Measurements from ENCODE around the gene GDAP1L1.

The GDAP1L1 gene

DNA sequence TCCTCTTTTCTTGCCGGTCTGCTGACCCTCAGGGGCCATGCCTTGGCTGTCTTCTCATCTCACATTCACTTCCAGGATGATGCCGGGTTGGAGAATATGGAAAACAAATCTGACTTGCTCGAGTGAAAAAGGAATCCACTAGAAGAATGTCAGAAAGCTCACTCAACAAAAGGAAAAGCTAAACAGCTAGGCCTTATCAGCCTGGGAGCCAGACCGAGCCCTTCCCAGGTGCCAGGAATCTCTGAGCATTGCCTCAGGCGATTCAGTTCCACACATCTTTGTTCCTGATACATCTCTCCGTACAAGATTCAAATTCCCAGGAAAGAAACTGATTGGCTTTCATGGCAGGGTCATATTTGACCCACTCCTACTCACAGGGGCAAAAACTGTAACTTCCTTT, 27.3 kb upstream of the GDAP1L1 start:
- Histone ChIP-seq H4K12ac (ENCODE audit: low read depth, low read length) (no peak overlapping the region), H3K4me2 (ENCODE audit: low read length) (no peak overlapping the region), H3K4me3 (ENCODE audit: low read depth, low read length) (no peak overlapping the region), H3K79me2 (ENCODE audit: control insufficient read depth, insufficient read depth, low read length, poor library complexity) (no peaks in the 10 kb centered on the region), H2AFZ (ENCODE audit: insufficient read depth, low read length, poor library complexity) (no peak overlapping the region), H3K9ac (ENCODE audit: low read length) (no peak overlapping the region), H3K36me3 (ENCODE audit: control insufficient read depth in 1 of 2, insufficient read depth in 2 of 2, low read length in 2 of 2) (no peaks in the 10 kb centered on the region), H4K91ac (ENCODE audit: low read depth, low read length) (no peak overlapping the region), H2AK5ac (ENCODE audit: low read length) (no peak overlapping the region), H3K27ac (ENCODE audit: low read depth, low read length) (no peak overlapping the region), H2BK5ac (ENCODE audit: low read depth, low read length, poor library complexity) (no peak overlapping the region), H2BK120ac (ENCODE audit: insufficient read depth, low read length, poor library complexity) (no peak overlapping the region), H3K9me3 (ENCODE audit: insufficient read depth, low read depth, low read length) (no peaks in the 10 kb centered on the region), H3K79me1 (ENCODE audit: low read length) (no peaks in the 10 kb centered on the region), H3K4ac (ENCODE audit: low read depth, low read length) (no peak overlapping the region), H3K27me3 (ENCODE audit: insufficient read depth, low read length) (no peaks in the 10 kb centered on the region), H3K18ac (ENCODE audit: low read length) (no peak overlapping the region), H3K14ac (ENCODE audit: low read length) (no peak overlapping the region), H2BK12ac (ENCODE audit: low read length) (no peak overlapping the region), H3K4me1 (ENCODE audit: control insufficient read depth in 1 of 2, insufficient read depth in 2 of 2, low read length in 2 of 2) (no peaks in the 10 kb centered on the region), H4K8ac (ENCODE audit: low read depth, low read length) (no peak overlapping the region), H3K23ac (ENCODE audit: low read length) (no peak overlapping the region)
- no CpG with 5 or more reads among the region's 6 CpGs for WGBS (ENCODE audit: extremely low coverage, insufficient coverage, insufficient read length)
- peak in 1 of 2 donors; percentile 21 for DNase-seq

DNA sequence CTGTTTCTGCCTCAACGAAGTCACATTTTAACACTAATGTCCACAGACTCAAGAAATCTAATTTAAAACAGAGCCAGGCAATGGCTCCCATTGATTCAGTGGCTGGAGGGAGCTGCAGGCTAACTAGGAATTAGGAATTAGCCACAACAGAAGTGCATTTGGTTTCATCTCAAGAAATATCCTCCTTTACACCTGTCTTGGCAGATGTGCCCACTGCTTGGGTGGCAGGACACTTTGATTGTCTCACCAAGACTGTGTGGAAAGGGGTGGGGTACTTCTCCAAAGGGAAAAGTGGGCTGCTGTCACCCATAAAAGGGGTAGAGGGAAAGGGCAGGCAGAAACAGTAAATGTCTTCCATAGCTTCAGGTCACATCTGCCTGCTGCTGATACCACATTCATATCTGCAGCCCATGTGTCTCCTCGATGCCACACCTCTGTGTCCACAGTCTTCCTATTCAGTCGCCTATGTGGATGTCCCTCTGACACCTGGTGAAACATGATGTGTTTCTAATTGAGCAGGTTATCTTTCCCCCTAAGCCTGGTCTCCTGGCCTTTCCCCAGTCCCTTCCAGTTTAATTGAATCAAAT, 25.6 kb upstream of the GDAP1L1 start:
- H3K79me2 ChIP-seq (ENCODE audit: control insufficient read depth, insufficient read depth, low read length, poor library complexity) = no peaks in the 10 kb centered on the region
- no peak overlapping the region for H4K8ac ChIP-seq (ENCODE audit: low read depth, low read length)
- H2BK5ac ChIP-seq (ENCODE audit: low read depth, low read length, poor library complexity) = no peak overlapping the region
- no peak overlapping the region for H2BK120ac ChIP-seq (ENCODE audit: insufficient read depth, low read length, poor library complexity)
- no peaks in the 10 kb centered on the region for H3K9me3 ChIP-seq (ENCODE audit: insufficient read depth, low read depth, low read length)
- no peak overlapping the region for H3K18ac ChIP-seq (ENCODE audit: low read length)
- no peak overlapping the region for H4K91ac ChIP-seq (ENCODE audit: low read depth, low read length)
- H3K4me2 ChIP-seq (ENCODE audit: low read length) = no peak overlapping the region
- WGBS (ENCODE audit: extremely low coverage, insufficient coverage, insufficient read length) = no CpG with 5 or more reads among the region's 3 CpGs
- no peak overlapping the region for H2AFZ ChIP-seq (ENCODE audit: insufficient read depth, low read length, poor library complexity)
- H3K4me3 ChIP-seq (ENCODE audit: low read depth, low read length) = no peak overlapping the region
- no peak overlapping the region for H3K14ac ChIP-seq (ENCODE audit: low read length)
- H3K79me1 ChIP-seq (ENCODE audit: low read length) = no peaks in the 10 kb centered on the region
- no peak for DNase-seq
- no peak overlapping the region for H3K23ac ChIP-seq (ENCODE audit: low read length)
- H3K27me3 ChIP-seq (ENCODE audit: insufficient read depth, low read length) = no peaks in the 10 kb centered on the region
- H2BK12ac ChIP-seq (ENCODE audit: low read length) = no peak overlapping the region
- H4K12ac ChIP-seq (ENCODE audit: low read depth, low read length) = no peak overlapping the region
- no peaks in the 10 kb centered on the region for H3K4me1 ChIP-seq (ENCODE audit: control insufficient read depth in 1 of 2, insufficient read depth in 2 of 2, low read length in 2 of 2)
- H3K9ac ChIP-seq (ENCODE audit: low read length) = no peak overlapping the region
- no peak overlapping the region for H3K4ac ChIP-seq (ENCODE audit: low read depth, low read length)
- no peak overlapping the region for H2AK5ac ChIP-seq (ENCODE audit: low read length)
- no peak overlapping the region for H3K27ac ChIP-seq (ENCODE audit: low read depth, low read length)
- H3K36me3 ChIP-seq (ENCODE audit: control insufficient read depth in 1 of 2, insufficient read depth in 2 of 2, low read length in 2 of 2) = no peaks in the 10 kb centered on the region

- Histone ChIP-seq H4K12ac (ENCODE audit: low read depth, low read length) (no peak overlapping the region), H3K23ac (ENCODE audit: low read length) (no peak overlapping the region), H3K79me2 (ENCODE audit: control insufficient read depth, insufficient read depth, low read length, poor library complexity) (no peaks in the 10 kb centered on the region), H3K14ac (ENCODE audit: low read length) (no peak overlapping the region), H4K8ac (ENCODE audit: low read depth, low read length) (no peak overlapping the region), H2BK12ac (ENCODE audit: low read length) (no peak overlapping the region), H3K27ac (ENCODE audit: low read depth, low read length) (no peak overlapping the region), H3K79me1 (ENCODE audit: low read length) (no peaks in the 10 kb centered on the region), H3K9me3 (ENCODE audit: insufficient read depth, low read depth, low read length) (no peaks in the 10 kb centered on the region), H3K4me3 (ENCODE audit: low read depth, low read length) (no peak overlapping the region), H2AFZ (ENCODE audit: insufficient read depth, low read length, poor library complexity) (no peak overlapping the region), H2BK120ac (ENCODE audit: insufficient read depth, low read length, poor library complexity) (no peak overlapping the region), H2BK5ac (ENCODE audit: low read depth, low read length, poor library complexity) (no peak overlapping the region), H3K9ac (ENCODE audit: low read length) (no peak overlapping the region), H3K18ac (ENCODE audit: low read length) (no peak overlapping the region), H3K27me3 (ENCODE audit: insufficient read depth, low read length) (no peaks in the 10 kb centered on the region), H3K4ac (ENCODE audit: low read depth, low read length) (no peak overlapping the region), H3K36me3 (ENCODE audit: control insufficient read depth in 1 of 2, insufficient read depth in 2 of 2, low read length in 2 of 2) (no peaks in the 10 kb centered on the region), H4K91ac (ENCODE audit: low read depth, low read length) (no peak overlapping the region), H3K4me1 (ENCODE audit: control insufficient read depth in 1 of 2, insufficient read depth in 2 of 2, low read length in 2 of 2) (no peaks in the 10 kb centered on the region), H3K4me2 (ENCODE audit: low read length) (no peak overlapping the region), H2AK5ac (ENCODE audit: low read length) (no peak overlapping the region)
- WGBS (ENCODE audit: extremely low coverage, insufficient coverage, insufficient read length) = no CpG with 5 or more reads among the region's 5 CpGs
- no peak for DNase-seq
Observed at GRCh38 chr20:44222027-44222426, 25.1 kb upstream of the GDAP1L1 start.

DNA sequence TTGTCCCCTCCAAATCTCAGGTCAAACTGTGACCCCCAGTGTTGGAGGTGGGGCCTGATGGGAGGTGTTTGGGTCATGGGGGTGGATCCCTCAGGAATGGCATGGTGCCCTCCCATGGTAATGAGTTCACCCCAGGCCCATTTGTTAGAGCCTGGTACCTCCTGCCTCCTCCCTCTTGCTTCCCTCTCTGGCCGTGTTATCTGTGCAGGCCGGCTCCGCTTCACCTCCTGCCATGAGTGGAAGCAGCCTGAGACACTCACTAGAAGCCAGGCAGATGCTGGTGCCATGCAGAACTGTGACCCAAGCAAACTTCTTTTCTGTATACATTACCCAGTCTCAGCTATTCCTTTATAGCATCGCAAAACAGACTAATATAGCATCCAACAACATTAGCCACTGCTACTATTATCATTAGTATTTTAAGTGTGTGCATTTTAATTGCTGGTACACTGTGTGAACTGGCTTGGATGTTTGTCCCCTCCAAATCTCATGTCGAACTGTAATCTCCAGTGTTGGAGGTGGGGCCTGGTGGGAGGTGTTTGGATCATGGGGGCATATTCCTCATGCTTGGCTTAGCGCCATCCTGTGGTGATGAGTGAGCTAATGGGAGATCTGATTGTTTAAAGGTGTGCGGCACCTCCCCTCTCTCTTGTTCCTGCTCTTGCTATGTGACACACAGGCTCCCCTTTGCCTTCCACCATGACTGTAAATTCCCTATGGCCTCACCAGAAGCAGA, 24.3 kb upstream of the GDAP1L1 start:
- Histone ChIP-seq H2BK5ac (ENCODE audit: low read depth, low read length, poor library complexity) (no peak overlapping the region), H3K14ac (ENCODE audit: low read length) (no peak overlapping the region), H3K4me1 (ENCODE audit: control insufficient read depth in 1 of 2, insufficient read depth in 2 of 2, low read length in 2 of 2) (no peaks in the 10 kb centered on the region), H3K4ac (ENCODE audit: low read depth, low read length) (no peak overlapping the region), H3K9me3 (ENCODE audit: insufficient read depth, low read depth, low read length) (no peaks in the 10 kb centered on the region), H2BK12ac (ENCODE audit: low read length) (no peak overlapping the region), H2BK120ac (ENCODE audit: insufficient read depth, low read length, poor library complexity) (no peak overlapping the region), H3K27ac (ENCODE audit: low read depth, low read length) (no peak overlapping the region), H2AK5ac (ENCODE audit: low read length) (no peak overlapping the region), H4K8ac (ENCODE audit: low read depth, low read length) (no peak overlapping the region), H3K9ac (ENCODE audit: low read length) (peak overlapping the region; percentile 37), H2AFZ (ENCODE audit: insufficient read depth, low read length, poor library complexity) (no peak overlapping the region), H3K36me3 (ENCODE audit: control insufficient read depth in 1 of 2, insufficient read depth in 2 of 2, low read length in 2 of 2) (no peaks in the 10 kb centered on the region), H3K79me2 (ENCODE audit: control insufficient read depth, insufficient read depth, low read length, poor library complexity) (no peaks in the 10 kb centered on the region), H3K4me3 (ENCODE audit: low read depth, low read length) (no peak overlapping the region), H4K91ac (ENCODE audit: low read depth, low read length) (no peak overlapping the region), H3K79me1 (ENCODE audit: low read length) (no peaks in the 10 kb centered on the region), H3K4me2 (ENCODE audit: low read length) (no peak overlapping the region), H3K23ac (ENCODE audit: low read length) (no peak overlapping the region), H4K12ac (ENCODE audit: low read depth, low read length) (no peak overlapping the region), H3K18ac (ENCODE audit: low read length) (no peak overlapping the region), H3K27me3 (ENCODE audit: insufficient read depth, low read length) (no peaks in the 10 kb centered on the region)
- DNase-seq = no peak
- no CpG with 5 or more reads among the region's 7 CpGs for WGBS (ENCODE audit: extremely low coverage, insufficient coverage, insufficient read length)
